GM08714 (cell line): ENCODE data around the gene HDAC4.
"Not testable (repeated sequence)": the region's sequence is repeated elsewhere in the genome, so short reads cannot be mapped to it uniquely, and the experiment has no call there.

Experiments used
- H3K4me3 ChIP-seq: fragments of 200-500 bp; sonication (Bioruptor generic); 2 replicates; pipeline ENCODE4 v1.5.1; 2014; ENCODE audit warnings: mild to moderate bottlenecking, low read length, inconsistent platforms
- ZNF274 ChIP-seq: IDR thresholded peaks from 2 replicates; pipeline ENCODE4 v1.6.1; 2012; ENCODE audit warnings: mild to moderate bottlenecking, low read depth, low read length

The HDAC4 gene

DNA sequence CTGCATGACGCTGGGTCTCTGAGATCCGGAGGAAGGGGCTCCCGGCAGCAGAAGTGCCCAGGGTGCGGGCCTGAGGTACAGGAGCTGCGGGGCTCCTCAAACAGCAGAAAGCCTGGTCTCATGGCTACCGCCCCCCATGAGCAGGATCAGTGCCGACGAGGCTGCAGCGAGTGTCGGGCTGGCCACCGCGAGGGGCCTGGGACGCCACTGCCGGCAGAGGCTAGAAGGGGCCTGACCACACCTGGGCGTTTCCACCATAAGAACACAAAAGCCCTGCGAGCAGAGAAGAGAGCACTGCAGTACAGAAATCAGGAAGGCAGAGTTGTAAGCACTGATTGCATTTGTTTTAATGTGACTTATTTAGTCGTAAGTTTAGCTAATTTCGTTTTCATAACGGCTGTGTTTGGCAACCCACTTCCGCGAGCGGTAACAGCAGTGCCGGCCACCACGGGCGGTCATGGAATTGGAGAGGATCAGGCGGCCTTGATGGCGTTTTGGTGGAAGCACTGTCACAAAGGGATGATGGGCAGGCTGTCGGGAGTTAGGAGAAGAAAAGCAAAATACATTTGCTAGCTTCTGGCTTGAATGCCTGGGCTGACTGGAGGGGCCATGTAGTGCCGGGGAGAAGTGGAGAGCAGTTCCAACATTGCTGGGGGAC is 117.4 kb downstream of the HDAC4 start:
- TF ChIP-seq ZNF274: no peak
- H3K4me3 ChIP-seq: no peak overlapping the region

DNA sequence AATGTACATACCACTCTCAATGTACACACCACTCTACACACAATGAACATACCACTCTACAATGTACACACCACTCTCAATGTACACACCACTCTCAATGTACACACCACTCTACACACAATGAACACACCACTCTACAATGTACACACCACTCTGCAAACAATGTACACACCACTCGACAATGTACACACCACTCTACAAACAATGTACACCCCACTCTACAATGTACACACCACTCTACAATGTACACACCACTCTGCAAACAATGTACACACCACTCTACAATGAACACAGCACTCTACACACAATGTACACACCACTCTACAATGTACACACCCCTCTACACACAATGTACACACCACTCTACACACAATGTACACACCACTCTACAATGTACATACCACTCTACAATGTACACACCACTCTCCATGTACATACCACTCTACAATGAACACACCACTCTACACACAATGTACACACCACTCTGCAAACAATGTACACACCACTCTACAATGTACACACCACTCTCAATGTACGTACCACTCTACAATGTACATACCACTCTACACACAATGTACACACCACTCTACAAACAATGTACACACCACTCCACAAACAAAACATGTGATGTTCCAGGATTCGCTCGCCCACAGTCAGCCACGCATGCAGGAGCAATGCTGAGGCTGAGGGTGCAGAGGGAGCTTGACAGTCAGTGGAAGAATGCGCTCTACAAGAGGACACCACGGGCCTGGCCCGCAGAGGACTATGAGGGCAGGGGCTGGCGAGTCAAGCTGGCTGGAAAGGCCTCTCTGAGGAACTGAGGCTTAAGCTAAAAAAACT is 118.2 kb downstream of the HDAC4 start:
- TF ChIP-seq ZNF274: no peak
- no peak overlapping the region for H3K4me3 ChIP-seq

DNA sequence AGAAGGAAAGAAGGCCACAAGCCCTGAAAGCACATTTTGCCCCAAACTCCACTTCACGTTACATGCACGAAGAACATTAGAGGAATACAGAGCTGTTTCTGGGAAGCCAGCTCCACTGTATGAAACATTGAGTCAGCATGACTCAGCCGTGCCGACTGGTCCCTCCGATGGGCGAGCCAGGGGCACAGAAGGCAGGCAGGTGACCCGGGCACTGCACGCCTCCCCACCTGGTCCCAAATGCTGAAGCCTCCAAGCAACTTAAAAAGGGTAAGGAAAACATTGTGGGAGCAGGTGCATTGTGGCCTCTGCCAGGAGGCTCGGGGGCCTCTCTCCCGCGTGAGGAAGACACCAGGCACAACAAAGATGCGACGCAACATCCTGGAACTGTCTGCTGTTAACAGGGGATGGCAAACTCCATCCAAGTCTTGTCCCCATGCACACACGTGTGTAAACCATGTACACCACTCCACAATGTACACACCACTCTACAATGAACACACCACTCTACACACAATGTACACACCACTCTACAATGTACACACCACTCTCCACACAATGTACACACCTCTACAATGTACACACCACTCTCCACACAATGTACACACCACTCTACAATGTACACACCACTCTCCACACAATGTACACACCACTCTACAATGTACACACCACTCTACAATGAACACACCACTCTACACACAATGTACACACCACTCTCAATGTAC is 120.4 kb downstream of the HDAC4 start:
- not testable (repeated sequence) for H3K4me3 ChIP-seq

DNA sequence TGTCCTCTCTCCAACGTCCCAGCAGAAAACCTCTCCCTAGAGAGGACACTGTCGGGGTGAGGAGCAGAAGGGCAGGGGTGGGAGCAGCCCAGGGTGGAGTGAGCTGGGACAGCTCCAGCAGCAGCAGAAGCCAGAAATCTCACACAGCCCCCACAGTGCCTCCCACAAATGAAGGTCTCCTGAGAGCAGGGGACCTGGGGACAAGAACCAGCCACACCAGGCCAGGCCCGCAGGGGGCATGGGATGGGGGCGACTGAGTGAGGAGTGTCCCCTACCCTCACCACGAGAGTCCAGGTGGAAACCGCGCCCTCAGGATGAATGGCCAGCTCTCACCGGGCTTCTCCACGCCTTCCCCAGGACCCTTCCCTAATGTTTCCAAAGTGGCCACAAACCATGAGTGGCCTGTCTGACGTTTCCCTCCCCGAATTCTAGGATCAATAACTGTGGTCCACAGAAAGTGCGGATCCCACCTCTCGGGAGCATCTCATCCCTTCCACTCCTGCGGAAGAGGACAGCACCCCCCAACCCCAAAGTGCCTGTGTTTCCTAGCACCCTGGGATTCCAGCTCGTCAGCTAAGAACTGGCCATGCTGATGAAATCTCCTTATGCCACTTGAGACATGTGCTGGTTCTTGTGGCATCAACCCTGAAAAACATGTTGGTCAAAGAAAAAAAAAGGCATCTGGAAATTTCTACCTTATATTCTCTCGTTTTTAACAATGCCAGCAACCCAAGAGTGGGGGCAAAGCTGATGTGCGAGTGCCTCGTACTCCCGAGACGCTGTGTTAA is 121.1 kb downstream of the HDAC4 start:
- TF ChIP-seq ZNF274: no peak
- H3K4me3 ChIP-seq: no peak overlapping the region

DNA sequence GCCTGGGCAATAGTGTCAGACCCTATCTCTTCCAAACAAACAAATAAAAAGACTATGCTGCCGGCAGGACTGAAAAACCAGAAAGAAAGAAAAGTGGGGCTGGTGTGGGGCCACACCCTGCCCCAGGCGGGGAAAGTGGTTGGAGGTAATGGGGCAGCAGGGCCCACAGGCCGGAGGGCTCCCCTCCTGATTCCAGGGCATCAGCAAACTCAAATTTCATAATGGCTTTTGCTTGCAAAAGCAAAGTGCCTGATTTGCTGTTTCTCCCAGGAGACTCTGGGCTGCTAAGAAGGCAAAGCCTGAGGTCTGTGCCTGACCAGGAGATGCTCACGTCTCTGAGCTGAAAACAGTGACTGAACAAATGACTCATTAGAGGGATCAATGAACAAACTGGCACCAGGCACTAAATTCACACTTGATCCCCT is 121.9 kb downstream of the HDAC4 start:
- no peak overlapping the region for H3K4me3 ChIP-seq
- no peak for TF ChIP-seq ZNF274

DNA sequence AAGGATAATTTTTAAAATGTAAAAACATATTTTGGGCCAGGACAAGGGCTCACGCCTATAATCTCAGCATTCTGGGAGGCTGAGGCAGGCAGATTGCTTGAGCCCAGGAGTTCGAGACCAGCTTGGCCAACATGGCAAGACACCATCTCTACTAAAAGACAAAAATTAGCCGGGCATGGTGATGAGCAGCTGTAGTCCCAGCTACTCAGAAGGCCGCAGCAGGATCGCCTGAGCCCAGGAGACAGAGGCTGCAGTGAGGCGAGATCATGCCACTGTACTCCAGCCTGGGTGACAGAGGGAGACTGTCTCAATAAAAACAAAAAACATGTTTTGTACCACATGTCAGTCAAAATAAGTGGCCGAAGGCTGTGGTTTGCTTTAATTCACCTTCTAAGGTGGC is 122.5 kb downstream of the HDAC4 start:
- no peak overlapping the region for H3K4me3 ChIP-seq
- no peak for TF ChIP-seq ZNF274

DNA sequence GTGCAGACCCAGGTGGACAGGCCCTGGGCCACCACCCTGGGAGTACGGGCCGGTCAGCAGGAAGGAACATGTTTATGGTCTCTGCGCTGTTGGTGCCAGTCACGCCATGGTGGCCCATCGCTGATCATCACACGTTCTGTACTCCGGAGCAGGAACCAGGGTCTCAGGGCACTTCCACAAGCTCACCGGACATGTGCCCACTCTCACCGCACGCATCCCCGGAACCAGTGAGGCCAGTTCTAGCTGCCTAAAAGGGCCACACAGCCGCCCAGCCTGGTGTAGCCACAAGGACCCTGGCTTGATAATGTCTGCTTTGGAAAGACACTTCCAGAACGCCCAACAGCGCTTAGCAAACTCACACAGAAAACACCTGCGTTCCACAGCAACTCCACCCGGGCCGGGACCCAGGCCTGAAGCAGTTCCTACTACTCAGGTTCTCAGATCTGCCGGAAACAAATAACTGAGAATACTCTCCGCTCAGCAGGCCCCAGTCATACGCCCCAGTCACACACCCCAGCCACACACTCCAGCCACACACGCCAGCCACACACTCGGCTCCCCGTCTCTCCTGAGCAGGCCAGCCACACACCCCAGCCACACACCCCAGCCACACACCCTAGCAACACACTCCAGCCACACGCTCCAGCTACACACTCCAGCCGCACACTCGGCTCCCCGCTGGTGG is 123.3 kb downstream of the HDAC4 start:
- no peak overlapping the region for H3K4me3 ChIP-seq
- no peak for TF ChIP-seq ZNF274

DNA sequence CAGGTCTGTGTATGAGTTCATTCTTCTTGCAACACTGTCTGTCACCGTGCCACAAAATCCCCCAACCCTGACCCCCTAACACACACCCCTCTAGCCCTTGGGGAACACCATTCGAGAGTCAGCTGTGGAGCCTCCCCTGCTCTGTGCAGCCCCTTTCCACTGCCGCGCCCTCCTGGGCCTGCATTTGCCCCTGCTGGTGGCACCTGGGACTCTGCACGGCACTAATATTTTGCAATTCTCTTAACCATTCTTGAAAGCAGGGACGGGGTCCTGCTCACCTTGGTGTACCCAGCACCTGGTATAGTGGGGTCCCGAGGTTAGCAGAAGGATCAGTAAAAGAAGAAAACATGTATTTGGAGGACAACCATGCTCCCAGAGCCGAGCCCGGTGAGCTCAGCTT is 124.0 kb downstream of the HDAC4 start:
- no peak for TF ChIP-seq ZNF274
- no peak overlapping the region for H3K4me3 ChIP-seq

DNA sequence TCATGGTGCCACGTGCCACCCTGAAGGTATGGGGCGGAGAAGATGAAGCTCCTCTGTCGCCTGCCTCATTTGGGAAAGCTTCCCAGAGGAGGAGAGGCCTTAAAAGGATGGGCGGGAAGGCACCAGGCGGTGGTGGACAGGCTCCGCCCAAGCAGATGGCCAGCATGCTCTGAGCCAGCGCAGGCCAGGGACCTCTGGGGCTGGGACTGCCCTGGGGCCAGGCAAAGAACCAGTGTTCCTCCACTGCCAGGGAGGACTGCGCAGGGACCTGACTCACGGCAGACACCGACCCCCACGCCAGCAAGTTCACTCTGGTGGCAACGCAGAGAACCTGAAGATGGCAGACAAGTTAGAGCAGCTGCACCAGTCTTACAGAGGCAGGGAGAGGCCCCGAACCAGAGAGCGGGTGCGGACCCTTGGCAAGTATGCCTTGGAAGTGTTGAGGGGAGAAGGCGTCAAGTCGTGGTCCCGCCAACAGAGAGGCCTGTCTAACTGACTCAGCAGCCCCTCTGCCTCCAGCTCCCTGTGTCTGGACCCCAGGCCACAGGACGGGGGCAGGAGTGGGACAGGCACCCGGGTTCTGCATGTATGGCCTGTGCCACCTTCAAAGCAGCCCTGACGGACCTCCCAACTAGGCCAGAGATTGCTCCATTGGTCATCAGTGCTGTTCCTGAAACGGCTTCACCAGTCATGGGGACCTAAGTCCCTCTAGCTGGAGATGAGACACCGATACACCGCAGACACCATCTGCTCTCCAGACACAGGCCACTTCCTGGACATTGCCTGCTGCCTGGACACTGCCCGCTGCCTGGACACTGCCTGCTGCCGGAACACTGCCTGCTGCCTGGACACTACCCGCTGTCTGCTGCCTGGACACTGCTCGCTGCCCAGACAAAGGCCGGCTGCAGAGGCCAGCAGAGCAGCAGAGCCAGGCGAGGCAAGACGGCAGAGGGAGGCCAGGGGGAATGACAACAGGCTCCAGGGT is 124.7 kb downstream of the HDAC4 start:
- TF ChIP-seq ZNF274: no peak
- no peak overlapping the region for H3K4me3 ChIP-seq

DNA sequence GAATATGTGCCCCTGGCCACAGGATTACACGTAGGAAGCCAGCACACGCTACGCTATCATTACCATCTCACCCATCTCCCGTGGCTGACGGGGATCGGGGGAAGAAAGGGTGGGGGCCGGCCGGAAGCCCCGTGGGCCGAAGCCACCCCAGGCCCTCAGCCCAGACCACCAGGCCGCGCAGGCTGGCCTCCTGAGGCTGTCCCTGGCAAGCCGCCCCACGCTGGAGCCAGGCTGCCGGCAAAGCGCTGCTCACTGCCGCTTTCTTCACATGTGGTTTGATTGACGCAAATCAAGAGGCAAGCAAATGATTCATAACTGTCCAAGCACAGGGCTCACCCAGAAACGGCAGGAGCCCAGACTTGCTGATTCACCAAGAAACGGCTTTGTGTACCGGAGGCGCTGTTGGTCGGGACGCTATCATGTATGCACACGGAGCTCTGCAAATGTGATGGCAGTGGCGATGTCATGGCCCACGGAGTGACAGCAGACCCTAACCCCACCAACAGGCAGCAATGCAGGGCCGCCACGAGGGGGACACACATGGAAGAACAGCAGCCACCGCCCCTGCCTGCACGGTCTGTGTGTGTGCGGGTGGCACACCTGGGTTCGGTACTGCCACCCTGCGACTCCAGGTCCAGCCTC is 125.7 kb downstream of the HDAC4 start:
- no peak for TF ChIP-seq ZNF274
- no peak overlapping the region for H3K4me3 ChIP-seq

DNA sequence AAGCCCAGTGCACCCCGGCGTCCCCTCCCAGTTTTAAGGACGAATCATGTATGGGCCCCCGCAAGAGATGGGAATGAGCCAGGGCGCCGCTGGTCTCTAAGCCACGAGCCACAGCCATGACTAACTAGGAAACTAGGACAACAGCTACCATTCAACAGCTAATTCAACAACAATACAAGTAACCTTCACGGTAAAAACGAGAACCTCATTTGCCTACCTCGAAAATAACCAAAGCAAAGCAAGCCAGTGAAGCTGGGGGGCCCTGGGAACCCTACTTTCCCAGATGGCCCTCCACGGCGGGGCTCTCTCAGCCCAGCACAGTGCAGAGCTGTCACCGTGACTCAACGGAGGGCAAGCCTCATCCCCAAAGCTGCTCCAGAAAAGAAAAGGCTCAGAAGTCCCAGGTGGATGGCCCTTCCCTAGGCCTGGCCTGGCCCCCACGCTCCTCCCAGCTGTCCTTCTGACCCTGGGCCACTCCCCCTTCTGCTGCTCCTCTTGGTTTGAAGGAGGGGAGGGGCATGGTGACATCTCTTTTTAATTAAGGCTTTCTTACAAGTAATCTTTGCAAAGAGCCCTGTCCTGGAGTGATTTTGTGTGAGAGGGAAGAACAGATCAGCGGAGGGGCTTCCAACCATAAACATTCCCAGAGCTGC is 126.3 kb downstream of the HDAC4 start:
- TF ChIP-seq ZNF274: no peak
- H3K4me3 ChIP-seq: no peak overlapping the region
